Adipose tissue (tissue), 3 donors: Measurements from ENCODE around the gene KLHL20. TPM values are rescaled to one million over a fixed set of nuclear protein-coding genes. Genes with fewer than 3 reads are reported as not detected.
"Not testable (repeated sequence)": the region's sequence is repeated elsewhere in the genome, so short reads cannot be mapped to it uniquely, and the experiment has no call there.

ENCODE experiments used
- H3K27ac ChIP-seq: one replicate; pipeline ENCODE4 v1.5.1; 2013; ENCODE audit warnings: low read depth, low read length
- WGBS, 3 donors: extraction: QIAGEN DNeasy Blood & Tissue Kit; methylation state at CpG; one replicate each; pipeline ENCODE4 v1.1.7; 2013; 5-methylcytosine and 5-hydroxymethylcytosine counted together
- polyA plus RNA-seq, 3 donors: library from polyadenylated mRNA; stranded (reverse); fragments of 200-250 nt; gene quantifications; one replicate each; pipeline ENCODE4 v1.2.3, GENCODE V29; 2013
- donor health status: healthy with polysubstance abuse.
- donor health status: Bipolar disorder and iron deficiency.
- donor health status: healthy.

The KLHL20 gene
- polyA plus RNA-seq, 3 donors: 6.2 to 16.2 (median 12.7) TPM

DNA sequence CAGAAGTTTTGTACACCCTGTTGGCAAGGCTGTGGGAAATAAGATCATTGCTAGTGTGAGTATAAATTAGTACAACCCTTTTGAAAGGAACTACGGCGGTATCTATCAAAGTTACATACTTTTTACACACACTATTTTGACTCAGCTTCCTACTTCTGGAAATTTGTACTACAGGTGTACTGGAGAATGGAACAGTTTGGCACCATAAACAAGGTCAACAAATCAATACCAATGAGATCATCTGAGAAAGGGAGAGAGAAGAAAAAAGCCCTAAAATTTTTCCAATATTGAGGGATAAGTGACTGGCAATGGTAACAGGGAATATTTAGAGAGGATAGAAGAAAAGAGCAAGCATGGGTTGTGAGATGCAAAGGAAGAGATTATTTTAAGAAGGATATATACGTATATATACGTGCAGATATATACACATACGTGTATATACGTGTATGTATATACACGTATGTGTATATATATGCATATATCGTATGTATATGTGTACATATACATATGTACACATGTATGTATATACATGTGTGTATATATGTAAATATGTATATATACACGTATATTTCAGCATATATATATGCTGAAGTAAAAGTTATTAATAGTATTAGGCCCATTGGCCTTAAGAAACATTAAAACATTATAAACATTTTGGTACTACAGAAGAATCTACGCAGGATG lies 27.6 kb downstream of the KLHL20 start:
- 88 to 98% (median 98%) methylated on average over 10 of the region's 10 CpGs for WGBS, 3 donors
- H3K27ac ChIP-seq: no peak overlapping the region

GRCh38 chr1:173744651-173745050 lies 29.9 kb downstream of the KLHL20 start:
- no peak overlapping the region for H3K27ac ChIP-seq
- WGBS, 3 donors: 82 to 96% (median 94%) methylated on average over 2 of the region's 2 CpGs

DNA sequence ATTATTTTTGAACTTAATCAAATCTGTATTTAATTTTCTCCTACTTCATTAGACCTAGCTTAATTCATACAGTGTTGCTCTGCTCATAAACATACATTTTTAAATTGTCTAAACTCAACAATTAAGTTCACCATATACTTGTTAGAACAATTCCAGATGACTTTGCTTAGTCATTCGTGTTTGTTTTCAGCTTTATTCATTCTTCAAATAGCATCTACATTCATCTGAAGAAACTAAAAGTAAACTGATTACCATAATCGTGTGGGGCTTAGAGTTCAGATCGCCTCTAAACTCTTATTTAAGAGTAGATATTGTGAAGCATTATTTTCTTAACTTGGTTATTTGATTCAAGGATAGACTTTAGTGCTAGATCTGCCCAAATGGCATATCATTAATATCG lies 34.4 kb downstream of the KLHL20 start:
- WGBS, 3 donors: 95 to 98% (median 96%) methylated on average over 4 of the region's 4 CpGs
- no peak overlapping the region for H3K27ac ChIP-seq

GRCh38 chr1:173753830-173754229 lies 39.0 kb downstream of the KLHL20 start:
- H3K27ac ChIP-seq: no peak overlapping the region

DNA sequence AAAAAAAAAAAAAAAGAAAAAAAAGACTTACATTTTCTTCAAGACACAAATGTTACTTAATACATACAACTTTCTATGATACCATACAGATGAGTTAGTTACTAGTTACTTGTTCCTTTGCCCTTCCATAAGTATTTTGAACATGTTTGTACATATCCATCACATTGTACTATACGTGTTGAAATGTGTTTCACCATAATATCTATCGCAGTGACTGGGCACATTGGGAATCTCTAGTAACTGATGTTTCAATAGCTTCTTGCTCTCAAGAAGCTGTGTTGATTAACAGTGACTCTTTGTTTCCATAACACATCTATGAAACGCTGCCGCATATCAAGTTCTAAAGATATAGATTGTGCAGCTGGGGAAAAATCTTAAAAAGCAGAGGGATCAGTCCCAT lies 42.9 kb downstream of the KLHL20 start:
- H3K27ac ChIP-seq: no peak overlapping the region
- 97 to 99% (median 99%) methylated on average over 4 of the region's 4 CpGs for WGBS, 3 donors

GRCh38 chr1:173758110-173758509 lies 43.3 kb downstream of the KLHL20 start:
- no peak overlapping the region for H3K27ac ChIP-seq
- 99 to 100% (median 99%) methylated on average over 7 of the region's 7 CpGs for WGBS, 3 donors

DNA sequence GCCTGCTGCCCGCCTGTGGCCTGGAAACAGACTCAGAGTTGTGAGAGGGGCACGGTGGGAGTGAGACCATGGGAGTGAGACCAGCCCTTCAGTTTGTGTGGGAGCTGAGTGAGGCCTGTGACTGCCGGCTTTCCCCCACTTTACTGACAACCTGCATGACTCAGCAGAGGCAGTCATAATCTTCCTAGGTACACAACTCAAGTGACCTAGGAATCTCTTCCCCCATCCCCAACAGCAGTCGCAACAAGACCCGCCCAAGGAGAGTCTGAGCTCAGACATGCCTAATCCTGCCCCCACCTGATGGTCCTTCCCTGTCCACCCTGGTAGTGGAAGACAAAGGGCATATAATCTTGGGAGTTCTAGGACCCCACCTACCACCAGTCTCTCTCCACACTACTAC lies 44.2 kb downstream of the KLHL20 start:
- WGBS, 3 donors: 97 to 99% (median 98%) methylated on average over 5 of the region's 5 CpGs
- H3K27ac ChIP-seq: no peak overlapping the region

- 98 to 99% (median 98%) methylated on average over 6 of the region's 6 CpGs for WGBS, 3 donors
- not testable (repeated sequence) for H3K27ac ChIP-seq
Observed at GRCh38 chr1:173764331-173764730, 49.5 kb downstream of the KLHL20 start.

DNA sequence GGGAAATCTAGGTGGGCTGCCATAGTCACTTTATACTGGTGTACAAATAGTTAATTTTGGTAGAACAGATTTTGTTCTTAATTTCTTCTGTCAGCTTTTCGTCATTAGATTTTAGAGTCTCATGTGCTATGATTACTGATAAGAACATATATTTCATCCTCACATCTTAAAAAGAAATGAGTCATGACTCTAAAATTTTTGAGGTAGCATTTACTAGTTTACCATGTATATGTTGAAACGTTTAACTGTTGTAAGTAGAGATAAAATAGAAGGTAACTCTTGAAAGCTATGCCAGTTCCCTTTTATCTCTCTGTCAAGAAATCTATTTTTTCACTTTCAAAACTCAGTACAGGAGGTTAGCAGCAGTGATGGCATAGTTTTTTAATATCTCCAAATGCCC lies 53.4 kb downstream of the KLHL20 start:
- no peak overlapping the region for H3K27ac ChIP-seq
- 68 to 77% (median 69%) methylated on average over 2 of the region's 2 CpGs for WGBS, 3 donors

GRCh38 chr1:173768827-173769226 lies 54.0 kb downstream of the KLHL20 start:
- 92 to 94% (median 94%) methylated on average over 3 of the region's 3 CpGs for whole genome bisulfite sequencing, 3 donors
- no peak overlapping the region for H3K27ac ChIP-seq

- H3K27ac ChIP-seq: not testable (repeated sequence)
- WGBS, 3 donors: 94 to 96% (median 94%) methylated on average over 9 of the region's 9 CpGs
Observed at GRCh38 chr1:173770330-173770729, 55.5 kb downstream of the KLHL20 start.

DNA sequence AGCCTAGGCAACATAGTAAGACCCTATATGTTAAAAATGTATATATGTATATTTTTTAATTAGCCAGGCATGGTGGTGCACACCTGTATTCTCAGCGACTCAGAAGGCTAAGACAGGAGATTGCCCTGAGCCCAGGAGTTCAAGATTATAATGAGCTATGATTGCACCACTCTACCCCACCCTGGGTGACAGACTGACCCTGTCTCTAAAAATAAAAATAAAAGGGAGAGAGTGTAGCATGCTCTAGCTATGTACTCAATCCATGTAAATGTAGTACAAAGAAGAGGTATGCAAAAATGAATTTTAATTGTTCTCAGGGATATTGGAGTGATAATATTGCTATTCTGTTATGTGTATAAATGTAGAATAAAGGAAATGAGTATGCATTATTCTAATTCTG lies 56.8 kb downstream of the KLHL20 start:
- no peak overlapping the region for H3K27ac ChIP-seq
- 92 to 100% (median 97%) methylated on average over 1 of the region's 1 CpG for WGBS, 3 donors

GRCh38 chr1:173775578-173776226 lies 60.9 kb downstream of the KLHL20 start:
- 82 to 91% (median 89%) methylated on average over 5 of the region's 5 CpGs for WGBS, 3 donors
- no peak overlapping the region for H3K27ac ChIP-seq

- no peak overlapping the region for H3K27ac ChIP-seq
- 93 to 99% (median 95%) methylated on average over 4 of the region's 4 CpGs for WGBS, 3 donors
Observed at GRCh38 chr1:173779936-173780335, 65.2 kb downstream of the KLHL20 start.

DNA sequence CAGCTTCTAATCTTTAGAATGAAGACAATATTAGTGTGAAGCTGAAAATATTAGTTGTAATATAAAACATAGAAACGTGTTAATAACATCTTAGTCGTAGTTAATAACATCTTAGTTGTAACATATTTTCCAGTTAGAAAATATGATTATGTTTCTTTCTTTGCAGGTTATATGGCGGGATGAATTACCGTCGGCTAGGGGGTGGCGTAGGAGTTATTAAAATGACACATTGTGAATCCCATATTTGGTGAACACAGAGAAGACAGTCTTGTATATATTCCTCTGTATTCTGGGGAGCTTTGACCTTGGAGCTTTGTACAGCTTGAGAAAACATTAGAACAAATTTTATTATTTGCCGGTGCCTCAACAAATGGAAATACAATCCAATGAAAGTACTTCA lies 70.2 kb downstream of the KLHL20 start:
- WGBS, 3 donors: 92 to 98% (median 97%) methylated on average over 7 of the region's 7 CpGs
- no peak overlapping the region for H3K27ac ChIP-seq

GRCh38 chr1:173789841-173790240 lies 75.1 kb downstream of the KLHL20 start:
- WGBS, 3 donors: 94 to 98% (median 97%) methylated on average over 2 of the region's 2 CpGs
- no peak overlapping the region for H3K27ac ChIP-seq

- no peak overlapping the region for H3K27ac ChIP-seq
Observed at GRCh38 chr1:173798078-173798477, 83.3 kb downstream of the KLHL20 start.

DNA sequence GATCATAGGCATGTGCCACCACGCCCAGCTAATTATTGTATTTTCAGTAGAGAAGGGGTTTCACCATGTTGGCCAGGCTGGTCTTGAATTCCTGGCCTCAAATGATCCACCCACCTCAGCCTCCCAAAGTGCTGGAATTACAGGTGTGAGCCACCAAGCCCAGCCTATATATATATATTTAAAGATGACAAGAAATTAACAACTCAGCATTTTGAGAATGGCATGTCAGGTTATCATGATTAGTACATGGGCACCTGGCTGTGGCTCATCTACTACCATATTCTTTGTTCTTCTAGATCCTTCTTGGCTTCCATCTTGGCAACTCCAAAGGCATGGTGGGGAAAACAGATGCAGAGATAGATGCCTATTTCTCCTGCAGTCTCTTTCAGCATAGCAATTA lies 85.2 kb downstream of the KLHL20 start:
- 94 to 100% (median 98%) methylated on average over 1 of the region's 1 CpG for WGBS, 3 donors
- not testable (repeated sequence) for H3K27ac ChIP-seq

DNA sequence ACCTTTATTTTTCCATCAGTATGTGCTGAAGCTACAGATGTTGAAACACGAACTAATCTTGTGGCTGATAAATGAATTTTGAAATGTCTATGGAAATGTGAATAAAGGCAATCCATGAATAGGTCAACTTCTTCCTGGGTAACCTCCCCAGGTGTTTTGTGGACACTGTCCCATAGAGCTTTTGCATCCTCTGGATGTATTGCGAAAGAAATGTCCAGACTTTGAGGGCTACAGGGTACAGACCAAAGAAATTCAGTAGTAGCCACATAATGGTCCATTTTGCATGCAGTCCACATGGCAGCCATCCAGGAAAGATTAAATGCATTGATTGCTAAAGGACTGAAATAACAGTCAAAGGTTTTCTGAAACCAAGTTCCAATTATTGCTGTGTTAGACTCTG lies 88.2 kb downstream of the KLHL20 start:
- WGBS, 3 donors: 81 to 97% (median 94%) methylated on average over 2 of the region's 2 CpGs
- no peak overlapping the region for H3K27ac ChIP-seq

GRCh38 chr1:173813654-173814053 lies 98.9 kb downstream of the KLHL20 start:
- WGBS, 3 donors: 97 to 99% (median 98%) methylated on average over 5 of the region's 5 CpGs
- H3K27ac ChIP-seq: not testable (repeated sequence)
